ENCODE data around the gene DIPK1C.

GRCh38 chr18:74407888-74408287, 49.2 kb downstream of the DIPK1C start:
- no peak for TF ChIP-seq EHMT2 (IDR thresholded peaks at IDR 0.05; ENCODE audit: low read depth)
- no peak for TF ChIP-seq EP300 (IDR thresholded peaks at IDR 0.05)
- TF ChIP-seq CTCF (IDR thresholded peaks at IDR 0.05): no peak
